SHP77 treated with DMSO at 0.1 percent for 48 hours (cell line): ENCODE results near the gene DENND2D.
"Not testable (repeated sequence)": the region's sequence is repeated elsewhere in the genome, so short reads cannot be mapped to it uniquely, and the experiment has no call there.

Source experiments
- DNase-seq: peaks from one replicate; lab custom pipeline; 2025; lab: John Stamatoyannopoulos, UW

Gene DENND2D

DNA sequence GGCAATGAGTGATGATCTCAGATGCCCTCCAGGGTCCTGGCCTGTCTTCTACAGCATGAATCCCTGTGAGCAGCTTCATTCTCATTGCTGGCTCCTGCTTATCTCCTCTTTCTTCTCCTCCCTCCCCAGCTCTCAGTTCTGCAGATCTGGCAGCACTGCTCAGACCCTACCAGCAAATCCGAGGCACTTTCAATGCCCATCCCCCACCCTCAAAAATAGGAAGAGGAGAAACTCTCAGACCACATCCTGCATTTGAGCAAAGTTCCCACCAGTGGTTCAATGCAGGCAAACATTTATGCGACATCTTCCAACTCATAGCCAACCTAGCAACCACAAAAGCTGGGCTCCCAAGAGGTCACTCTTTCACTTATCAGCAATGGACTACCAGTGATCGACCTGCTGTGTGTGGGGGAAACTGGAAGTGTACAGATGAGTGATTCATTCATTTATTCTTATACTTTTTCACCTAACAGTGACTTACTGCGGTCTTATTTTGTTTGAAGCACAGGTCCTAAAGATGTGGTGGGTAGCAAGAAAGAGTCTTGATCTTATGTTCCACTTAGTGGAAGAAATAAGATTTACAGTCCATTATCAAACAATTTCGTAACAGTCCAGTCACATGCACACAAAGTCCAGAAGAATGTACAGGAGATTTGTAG, 21.3 kb upstream of the DENND2D start:
- no peak for DNase-seq

- DNase-seq, result no peak
Measured at GRCh38 chr1:111221276-111221632, 20.8 kb upstream of the DENND2D start.

DNA sequence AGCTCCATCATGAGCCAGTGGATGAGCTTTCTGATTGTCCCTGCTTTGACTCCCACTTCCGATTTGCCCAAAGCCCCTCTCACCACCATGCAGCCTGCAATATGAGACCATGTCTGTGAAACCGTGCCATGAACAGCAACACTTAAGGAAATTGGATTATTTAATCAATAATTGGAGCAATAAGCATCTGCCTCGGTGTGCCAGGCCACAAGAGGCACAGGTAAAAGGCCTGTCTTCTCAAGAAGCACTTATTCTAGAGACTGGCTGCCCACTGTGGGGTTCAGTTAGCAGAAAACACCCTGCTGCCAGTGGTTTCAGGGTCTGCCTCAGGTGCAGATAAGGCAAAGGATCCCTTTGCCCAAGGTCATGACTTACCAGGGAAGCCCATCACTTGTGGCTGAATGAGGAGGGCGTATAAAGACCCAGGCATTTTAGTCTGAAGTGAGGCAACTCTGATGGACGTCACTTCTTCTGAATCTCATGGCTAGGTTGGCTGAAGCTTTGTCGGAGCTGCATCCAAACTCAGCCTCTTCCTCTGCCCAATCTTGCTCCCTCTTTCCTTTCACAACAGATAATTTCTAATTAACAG, 19.9 kb upstream of the DENND2D start:
- no peak for DNase-seq

GRCh38 chr1:111219557-111220286, 19.3 kb upstream of the DENND2D start:
- DNase-seq, result no peak

DNA sequence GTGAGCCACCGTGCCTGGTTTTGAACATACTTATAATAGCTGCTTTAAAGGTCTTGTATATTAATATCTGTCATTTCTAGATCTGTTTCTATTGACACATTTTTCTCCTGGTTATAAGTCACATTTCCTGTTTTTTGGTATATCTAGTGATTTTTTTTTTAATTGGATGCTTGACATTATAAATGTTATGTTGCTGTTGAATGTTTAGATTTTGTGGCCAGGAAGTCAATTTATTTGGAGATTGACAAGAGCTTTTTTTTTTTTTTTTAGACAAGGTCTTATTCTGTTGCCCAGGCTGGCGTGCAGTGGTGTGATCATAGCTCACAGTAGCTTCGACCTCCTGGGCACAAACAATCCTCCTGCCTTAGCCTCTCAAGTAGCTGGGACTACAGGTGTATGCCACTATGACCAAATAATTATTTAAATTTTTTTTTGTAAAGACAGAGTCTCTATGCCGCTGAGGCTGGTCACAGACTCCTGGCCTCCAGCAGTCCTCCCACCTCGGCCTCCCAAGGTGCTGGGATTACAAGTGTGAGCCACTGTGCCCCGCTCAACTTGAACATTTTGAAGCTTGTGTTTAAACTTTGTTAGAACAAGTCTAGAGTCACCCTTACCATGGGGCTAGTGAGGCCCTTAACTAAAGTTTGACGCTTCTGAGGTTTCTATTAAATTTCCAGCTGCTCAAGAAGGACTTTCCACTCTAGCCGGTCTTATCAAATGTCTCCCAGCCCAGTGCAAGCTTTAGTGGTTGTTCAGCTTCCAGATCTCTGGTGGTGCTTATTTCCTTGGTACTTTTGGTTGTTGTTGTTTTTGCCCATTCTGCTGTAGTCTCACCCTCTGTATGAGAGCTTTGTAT, 18.5 kb upstream of the DENND2D start:
- no peak for DNase-seq

- no peak for DNase-seq
Measured at GRCh38 chr1:111217183-111217910, 16.9 kb upstream of the DENND2D start.

DNA sequence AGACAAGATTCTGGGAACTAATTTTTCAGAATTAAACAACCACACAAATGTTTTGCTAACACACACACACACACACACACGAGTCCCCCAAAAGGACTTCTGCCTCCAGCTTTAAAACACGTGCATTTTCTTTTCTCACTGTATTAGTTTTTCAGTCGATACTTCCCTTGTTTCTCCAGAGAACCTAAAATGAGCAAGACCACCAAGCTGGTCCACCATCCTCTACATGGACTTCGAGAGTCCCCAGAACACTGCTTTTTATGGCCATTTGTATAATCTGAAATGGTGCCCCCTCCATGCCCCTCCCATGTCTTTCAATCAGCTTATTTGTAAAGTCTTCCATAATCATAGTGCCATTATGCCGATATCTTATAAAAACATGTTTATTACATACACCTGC, 16.3 kb upstream of the DENND2D start:
- DNase-seq, result no peak

DNA sequence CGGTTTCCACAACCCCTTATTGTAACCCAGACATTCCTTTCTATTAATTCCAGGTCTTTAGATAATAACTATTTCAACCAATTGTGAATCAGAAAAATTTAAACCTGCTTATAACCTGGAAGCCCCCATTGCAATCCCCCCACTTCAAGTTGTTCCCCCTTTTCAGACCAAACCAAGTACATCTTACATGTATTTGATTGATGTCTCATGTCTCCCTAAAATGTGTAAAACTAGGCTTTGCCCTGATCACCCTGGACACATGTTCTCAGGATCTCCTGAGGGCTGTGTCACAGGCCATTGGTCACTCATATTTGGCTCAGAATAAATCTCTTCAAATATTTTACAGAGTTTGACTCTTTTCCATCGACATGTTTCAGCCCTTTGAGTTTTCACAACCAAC, 14.8 kb upstream of the DENND2D start:
- not testable (repeated sequence) for DNase-seq

DNA sequence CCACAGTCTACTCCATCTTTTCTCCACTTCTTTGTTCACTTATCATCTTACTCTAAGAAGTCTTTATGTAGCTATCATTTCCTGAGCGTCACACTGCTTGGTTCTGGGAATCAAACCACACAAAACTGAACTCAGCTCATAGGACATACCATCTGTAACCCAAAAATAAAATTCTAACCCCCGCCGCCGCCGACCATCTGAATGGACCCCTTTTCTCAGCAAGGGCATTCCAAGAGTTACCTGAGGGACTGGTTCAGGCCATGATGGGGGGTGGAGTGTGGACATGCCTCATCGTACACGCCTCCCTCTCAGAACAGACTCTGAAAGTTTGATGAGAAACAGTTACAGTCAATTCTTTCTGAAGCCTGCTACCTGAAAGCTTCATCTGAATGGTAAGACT, 14.4 kb upstream of the DENND2D start:
- DNase-seq, result no peak

- DNase-seq, result no peak
Measured at GRCh38 chr1:111214074-111214801, 13.8 kb upstream of the DENND2D start.

DNA sequence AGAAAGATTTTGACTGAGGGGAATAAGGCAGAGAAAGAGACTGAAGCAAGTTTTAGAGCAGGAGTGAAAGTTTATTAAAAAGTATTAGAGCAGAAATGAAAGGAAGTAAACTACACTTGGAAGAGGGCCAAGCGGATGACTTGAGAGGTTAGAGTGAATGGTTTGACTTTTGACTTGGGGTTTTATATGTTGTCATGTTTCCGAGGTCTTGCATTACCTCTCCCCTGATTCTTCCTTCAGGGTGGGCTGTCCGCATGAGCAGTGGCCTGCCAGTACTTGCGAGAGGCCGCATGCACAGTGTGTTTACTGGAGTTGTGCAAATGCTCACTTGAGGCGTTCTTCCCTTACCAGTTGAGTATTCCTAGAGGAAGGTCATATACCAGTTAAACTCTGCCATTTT, 13.0 kb upstream of the DENND2D start:
- no peak for DNase-seq

DNA sequence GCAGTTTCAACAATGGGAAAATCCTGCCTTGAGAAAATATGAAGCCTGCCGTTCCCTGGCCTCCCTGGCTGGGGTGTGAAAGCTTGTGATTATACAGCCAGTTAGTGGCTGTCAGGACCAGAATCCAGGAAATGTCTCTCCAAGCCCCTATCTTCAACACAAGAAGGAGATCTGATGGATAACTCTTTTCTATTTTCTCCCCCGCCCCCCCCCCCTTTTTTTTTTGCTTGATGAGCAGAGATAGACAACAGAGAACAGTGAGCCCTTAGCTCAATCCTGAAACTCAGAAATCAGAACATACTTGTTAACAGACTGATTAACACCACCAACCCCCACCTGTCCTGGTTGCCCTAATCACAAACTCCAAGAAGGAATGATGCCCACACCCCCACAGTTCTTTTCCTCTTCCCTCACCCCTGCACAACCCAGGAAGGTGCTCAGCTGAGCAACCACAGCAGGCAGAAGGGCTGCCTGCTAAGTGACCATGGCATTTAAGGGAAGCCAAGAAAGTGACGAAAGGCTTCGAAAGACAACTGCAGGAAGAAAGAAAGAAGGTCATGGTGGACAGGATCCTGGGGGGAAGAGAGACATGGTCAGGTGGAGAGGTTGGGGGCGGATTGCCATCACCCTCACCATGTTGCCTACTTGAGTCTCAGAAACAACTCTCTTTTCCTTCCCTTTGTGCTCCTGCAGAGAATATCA, 12.3 kb upstream of the DENND2D start:
- DNase-seq, result no peak

- no peak for DNase-seq
Measured at GRCh38 chr1:111211921-111212320, 11.5 kb upstream of the DENND2D start.

GRCh38 chr1:111209622-111210021, 9.2 kb upstream of the DENND2D start:
- DNase-seq, result no peak

GRCh38 chr1:111208921-111209320, 8.5 kb upstream of the DENND2D start:
- no peak for DNase-seq

GRCh38 chr1:111205714-111206050, 5.2 kb upstream of the DENND2D start:
- DNase-seq, result no peak

GRCh38 chr1:111204983-111205713, 4.7 kb upstream of the DENND2D start:
- no peak for DNase-seq

- no peak for DNase-seq
Measured at GRCh38 chr1:111204201-111204982, 3.9 kb upstream of the DENND2D start.

DNA sequence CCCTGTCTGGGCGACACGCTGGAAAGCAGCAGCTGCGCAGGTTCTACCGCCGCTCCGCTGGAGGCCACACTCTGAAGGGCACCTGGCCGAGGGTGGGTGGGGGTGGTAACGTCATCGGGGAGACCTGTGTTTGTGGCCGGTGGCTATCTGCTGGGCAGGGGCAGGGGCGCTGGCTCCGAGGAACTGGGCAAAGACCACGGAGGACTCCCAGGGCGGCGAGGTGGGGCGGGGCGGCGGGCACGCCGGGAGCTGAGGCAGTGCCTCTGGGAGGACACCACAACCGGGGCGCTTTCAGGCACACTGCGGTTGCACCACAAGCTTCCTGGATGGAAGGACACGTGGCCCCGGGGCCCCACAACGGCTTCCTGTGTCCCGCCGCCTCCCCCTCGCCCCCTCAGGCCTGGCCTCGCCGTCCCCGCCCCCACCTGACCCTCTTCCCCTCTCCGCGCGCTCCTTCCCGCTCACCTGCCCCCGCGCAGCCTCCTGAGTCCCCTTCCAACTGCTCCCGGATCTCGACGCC, 3.3 kb upstream of the DENND2D start:
- DNase-seq, result no peak
